ENCODE measurements around the gene OR2K2.

DNA sequence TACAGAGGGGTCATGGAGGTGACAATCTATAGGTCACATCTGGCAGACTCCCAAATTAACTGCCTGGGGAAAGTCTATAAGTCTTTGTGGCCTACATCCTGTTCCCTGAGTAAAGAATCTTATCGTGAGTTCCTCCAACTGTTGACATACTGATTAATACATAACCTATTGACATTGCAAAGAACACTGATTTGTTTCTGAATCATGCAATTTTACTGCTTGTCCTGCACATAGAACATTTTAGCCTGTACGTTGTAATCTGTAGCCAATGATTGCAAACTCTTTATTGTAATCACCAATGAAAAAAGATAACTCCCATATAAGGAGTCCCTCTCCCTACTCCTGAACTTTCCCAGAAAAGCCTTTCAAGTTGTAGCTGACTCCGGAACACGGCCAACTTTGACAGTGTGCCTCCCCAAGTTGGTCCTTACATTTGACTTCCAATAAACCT is 18.8 kb upstream of the OR2K2 start:
- TF ChIP-seq, protein P1, sequence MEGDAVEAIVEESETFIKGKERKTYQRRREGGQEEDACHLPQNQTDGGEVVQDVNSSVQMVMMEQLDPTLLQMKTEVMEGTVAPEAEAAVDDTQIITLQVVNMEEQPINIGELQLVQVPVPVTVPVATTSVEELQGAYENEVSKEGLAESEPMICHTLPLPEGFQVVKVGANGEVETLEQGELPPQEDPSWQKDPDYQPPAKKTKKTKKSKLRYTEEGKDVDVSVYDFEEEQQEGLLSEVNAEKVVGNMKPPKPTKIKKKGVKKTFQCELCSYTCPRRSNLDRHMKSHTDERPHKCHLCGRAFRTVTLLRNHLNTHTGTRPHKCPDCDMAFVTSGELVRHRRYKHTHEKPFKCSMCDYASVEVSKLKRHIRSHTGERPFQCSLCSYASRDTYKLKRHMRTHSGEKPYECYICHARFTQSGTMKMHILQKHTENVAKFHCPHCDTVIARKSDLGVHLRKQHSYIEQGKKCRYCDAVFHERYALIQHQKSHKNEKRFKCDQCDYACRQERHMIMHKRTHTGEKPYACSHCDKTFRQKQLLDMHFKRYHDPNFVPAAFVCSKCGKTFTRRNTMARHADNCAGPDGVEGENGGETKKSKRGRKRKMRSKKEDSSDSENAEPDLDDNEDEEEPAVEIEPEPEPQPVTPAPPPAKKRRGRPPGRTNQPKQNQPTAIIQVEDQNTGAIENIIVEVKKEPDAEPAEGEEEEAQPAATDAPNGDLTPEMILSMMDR (IDR thresholded peaks at IDR 0.05) = no peak
- no peak for TF ChIP-seq POLR2A (IDR thresholded peaks at IDR 0.05)
